Activated CD8-positive, alpha-beta memory T cell treated with anti-CD3 and anti-CD28 coated beads, Interleukin-2, amount 10 ng/mL, durations not matched to agents 7 days and 5 days (primary cell): Measurements from ENCODE around the gene WDR38. TPM values are rescaled to one million over a fixed set of nuclear protein-coding genes. Genes with fewer than 3 reads are reported as not detected.

Source experiments
- ATAC-seq: fragments of 150-1000 bp; cut with Tn5 transposase; one replicate; pipeline ENCODE4 v1.10.0; 2021; ENCODE audit warnings: moderate library complexity
- CTCF ChIA-PET: fragments of 350-600 bp; sonication (Branson Sonifier 250); formaldehyde crosslinking; loops from one replicate; lab custom pipeline; 2021; ENCODE audit warnings: antibody characterized with exemption; lab: Charles Lee
- DNase-seq: peaks from one replicate; pipeline ENCODE4 v3.0.0-alpha.2; 2020
- H3K27ac Mint-ChIP-seq: one replicate; pipeline ENCODE4 v1.8.0; 2021; ENCODE audit warnings: mild to moderate bottlenecking, mixed read lengths
- H3K27me3 Mint-ChIP-seq: one replicate; pipeline ENCODE4 v1.8.0; 2021; ENCODE audit warnings: mixed read lengths
- H3K36me3 Mint-ChIP-seq: one replicate; pipeline ENCODE4 v1.8.0; 2021; ENCODE audit warnings: mild to moderate bottlenecking, mixed read lengths
- H3K4me1 Mint-ChIP-seq: one replicate; pipeline ENCODE4 v1.8.0; 2021; ENCODE audit warnings: mixed read lengths
- H3K4me3 Mint-ChIP-seq: one replicate; pipeline ENCODE4 v1.8.0; 2021; ENCODE audit warnings: mild to moderate bottlenecking, moderate library complexity, mixed read lengths
- H3K9me3 Mint-ChIP-seq: one replicate; pipeline ENCODE4 v1.8.0; 2022; ENCODE audit warnings: low read depth, mixed read lengths
- total RNA-seq, 2 experiments: library from RNA; stranded (reverse); gene quantifications; one replicate each; pipeline ENCODE4 v1.2.3, GENCODE V29; 2021

Gene WDR38
- total RNA-seq: not detected

GRCh38 chr9:124852829-124853531 lies at the start of gene WDR38:
WDR38 (plus strand) TSS chr9:124853460; CDS start chr9:124853532, 72 bp downstream.
- peaks cover 11% of the 10 kb centered on the region for H3K27me3 Mint-ChIP-seq
- no peaks in the 10 kb centered on the region for H3K9me3 Mint-ChIP-seq
- peaks cover 9% of the 10 kb centered on the region for H3K36me3 Mint-ChIP-seq
- no peak within 1 kb of the TSS for H3K27ac Mint-ChIP-seq
- peaks cover 17% of the 10 kb centered on the region for H3K4me1 Mint-ChIP-seq
- peak within 1 kb of the TSS; percentile 58 for H3K4me3 Mint-ChIP-seq
- ATAC-seq (peak; percentile 93), DNase-seq (peak; percentile 86)
- CTCF ChIA-PET: interaction anchor here (0.5 to 17.9 kb wide), 51 partner anchors 9 to 523 kb away, joined by 3 to 380 read pairs (median 4); partner anchors contain the start of genes ARPC5L, NR6A1, OLFML2A and RPL35

GRCh38 chr9:124803911-124804310 lies 49.3 kb upstream of the WDR38 start:
- ATAC-seq: no peak
- no peaks in the 10 kb centered on the region for H3K4me1 Mint-ChIP-seq
- no peak overlapping the region for H3K27ac Mint-ChIP-seq
- H3K36me3 Mint-ChIP-seq: no peaks in the 10 kb centered on the region
- CTCF ChIA-PET: no interaction called here
- no peak for DNase-seq
- no peak overlapping the region for H3K4me3 Mint-ChIP-seq
- H3K9me3 Mint-ChIP-seq: no peaks in the 10 kb centered on the region
- peaks cover 13% of the 10 kb centered on the region for H3K27me3 Mint-ChIP-seq

GRCh38 chr9:124805186-124805585 lies 48.1 kb upstream of the WDR38 start:
- Mint-ChIP-seq H3K4me3 (no peak overlapping the region), H3K27me3 (peaks cover 13% of the 10 kb centered on the region), H3K9me3 (no peaks in the 10 kb centered on the region), H3K27ac (no peak overlapping the region), H3K4me1 (no peaks in the 10 kb centered on the region), H3K36me3 (no peaks in the 10 kb centered on the region)
- CTCF ChIA-PET: no interaction called here
- ATAC-seq (no peak), DNase-seq (no peak)

GRCh38 chr9:124808246-124808956 lies 44.9 kb upstream of the WDR38 start:
- Mint-ChIP-seq H3K36me3 (no peaks in the 10 kb centered on the region), H3K4me3 (no peak overlapping the region), H3K27me3 (peaks cover 3% of the 10 kb centered on the region), H3K4me1 (no peaks in the 10 kb centered on the region), H3K27ac (no peak overlapping the region), H3K9me3 (no peaks in the 10 kb centered on the region)
- CTCF ChIA-PET: no interaction called here
- DNase-seq: no peak
- no peak for ATAC-seq

GRCh38 chr9:124809211-124809610 lies 44.0 kb upstream of the WDR38 start:
- peaks cover 3% of the 10 kb centered on the region for H3K27me3 Mint-ChIP-seq
- ATAC-seq (no peak), DNase-seq (no peak)
- CTCF ChIA-PET: no interaction called here
- no peak overlapping the region for H3K27ac Mint-ChIP-seq
- H3K9me3 Mint-ChIP-seq: no peaks in the 10 kb centered on the region
- H3K4me1 Mint-ChIP-seq: no peaks in the 10 kb centered on the region
- H3K4me3 Mint-ChIP-seq: no peak overlapping the region
- no peaks in the 10 kb centered on the region for H3K36me3 Mint-ChIP-seq

GRCh38 chr9:124809741-124810500 lies 43.3 kb upstream of the WDR38 start:
- ATAC-seq (no peak), DNase-seq (no peak)
- CTCF ChIA-PET: no interaction called here
- Mint-ChIP-seq H3K27me3 (peaks cover 3% of the 10 kb centered on the region), H3K4me3 (no peak overlapping the region), H3K27ac (no peak overlapping the region), H3K4me1 (no peaks in the 10 kb centered on the region), H3K36me3 (no peaks in the 10 kb centered on the region), H3K9me3 (no peaks in the 10 kb centered on the region)

GRCh38 chr9:124810663-124811355 lies 42.5 kb upstream of the WDR38 start:
- no peak for DNase-seq
- H3K4me3 Mint-ChIP-seq: no peak overlapping the region
- H3K9me3 Mint-ChIP-seq: no peaks in the 10 kb centered on the region
- H3K27me3 Mint-ChIP-seq: no peaks in the 10 kb centered on the region
- H3K36me3 Mint-ChIP-seq: no peaks in the 10 kb centered on the region
- CTCF ChIA-PET: no interaction called here
- no peak overlapping the region for H3K27ac Mint-ChIP-seq
- no peaks in the 10 kb centered on the region for H3K4me1 Mint-ChIP-seq
- ATAC-seq: no peak

- CTCF ChIA-PET: interaction anchor here (1.2 kb wide), 1 partner anchor 34 kb away, joined by 3 read pairs; no protein-coding TSS in a partner anchor
- DNase-seq: no peak
- H3K36me3 Mint-ChIP-seq: no peaks in the 10 kb centered on the region
- ATAC-seq: no peak
- H3K9me3 Mint-ChIP-seq: no peaks in the 10 kb centered on the region
- H3K27ac Mint-ChIP-seq: no peak overlapping the region
- H3K4me3 Mint-ChIP-seq: no peak overlapping the region
- peaks cover 6% of the 10 kb centered on the region for H3K27me3 Mint-ChIP-seq
- H3K4me1 Mint-ChIP-seq: peaks cover 5% of the 10 kb centered on the region
Observed at GRCh38 chr9:124812441-124812876, 40.8 kb upstream of the WDR38 start.

- CTCF ChIA-PET: interaction anchor here (1.2 kb wide), 1 partner anchor 34 kb away, joined by 3 read pairs; no protein-coding TSS in a partner anchor
- peaks cover 6% of the 10 kb centered on the region for H3K4me1 Mint-ChIP-seq
- DNase-seq (no peak), ATAC-seq (no peak)
- no peaks in the 10 kb centered on the region for H3K36me3 Mint-ChIP-seq
- peaks cover 7% of the 10 kb centered on the region for H3K27me3 Mint-ChIP-seq
- H3K27ac Mint-ChIP-seq: no peak overlapping the region
- no peaks in the 10 kb centered on the region for H3K9me3 Mint-ChIP-seq
- H3K4me3 Mint-ChIP-seq: no peak overlapping the region
Observed at GRCh38 chr9:124813041-124813440, 40.2 kb upstream of the WDR38 start.

GRCh38 chr9:124813501-124814163 lies 39.6 kb upstream of the WDR38 start:
- H3K36me3 Mint-ChIP-seq: no peaks in the 10 kb centered on the region
- no peak for ATAC-seq
- no peak overlapping the region for H3K27ac Mint-ChIP-seq
- no peak for DNase-seq
- no peak overlapping the region for H3K4me3 Mint-ChIP-seq
- peaks cover 8% of the 10 kb centered on the region for H3K27me3 Mint-ChIP-seq
- CTCF ChIA-PET: interaction anchor here (0.9 to 1.4 kb wide), 3 partner anchors 13 to 42 kb away, joined by 3 to 6 read pairs (median 3); partner anchors contain the start of genes NR6A1 and WDR38
- H3K9me3 Mint-ChIP-seq: no peaks in the 10 kb centered on the region
- peaks cover 12% of the 10 kb centered on the region for H3K4me1 Mint-ChIP-seq

- no peaks in the 10 kb centered on the region for H3K36me3 Mint-ChIP-seq
- no peak for DNase-seq
- H3K27me3 Mint-ChIP-seq: peaks cover 8% of the 10 kb centered on the region
- no peak overlapping the region for H3K4me3 Mint-ChIP-seq
- no peak for ATAC-seq
- peaks cover 16% of the 10 kb centered on the region for H3K4me1 Mint-ChIP-seq
- H3K9me3 Mint-ChIP-seq: no peaks in the 10 kb centered on the region
- CTCF ChIA-PET: interaction anchor here (0.9 to 1.4 kb wide), 3 partner anchors 13 to 43 kb away, joined by 3 to 6 read pairs (median 3); partner anchors contain the start of genes NR6A1 and WDR38
- H3K27ac Mint-ChIP-seq: no peak overlapping the region
Observed at GRCh38 chr9:124814164-124814535, 39.1 kb upstream of the WDR38 start.

- Mint-ChIP-seq H3K36me3 (no peaks in the 10 kb centered on the region), H3K9me3 (no peaks in the 10 kb centered on the region), H3K4me1 (peaks cover 18% of the 10 kb centered on the region), H3K27ac (no peak overlapping the region), H3K27me3 (peaks cover 10% of the 10 kb centered on the region), H3K4me3 (no peak overlapping the region)
- no peak for DNase-seq
- ATAC-seq: no peak
- CTCF ChIA-PET: no interaction called here
Observed at GRCh38 chr9:124815601-124816000, 37.7 kb upstream of the WDR38 start.
